ENCODE measurements around the gene KCTD13. TPM values are rescaled to one million over a fixed set of nuclear protein-coding genes. Genes with fewer than 3 reads are reported as not detected.

Gene KCTD13
- total RNA-seq, 4 donors from 2014 or later = 14.4 to 25.7 (median 18.8) TPM

GRCh38 chr16:29915590-29916247, 10.3 kb downstream of the KCTD13 start:
- H3K36me3 ChIP-seq = peaks cover 10 to 63% (median 42%) of the 10 kb centered on the region in 4 donors
- WGBS = 84% methylated on average over 6 of the region's 6 CpGs
- H3K27ac ChIP-seq (replicated peaks in 1 of 4) = no peak overlapping the region
- H3K4me1 ChIP-seq = no peaks in the 10 kb centered on the region
- H3K4me3 ChIP-seq = no peak overlapping the region
- H3K27me3 ChIP-seq = no peaks in the 10 kb centered on the region
- no peaks in the 10 kb centered on the region for H3K9me3 ChIP-seq
- TF ChIP-seq EP300 (IDR thresholded peaks at IDR 0.05) (no peak), POLR2AphosphoS5 (IDR thresholded peaks at IDR 0.05) (no peak), POLR2A (IDR thresholded peaks at IDR 0.05; ENCODE audit: low read depth) (no peak), CTCF (IDR thresholded peaks at IDR 0.05) (no peak)
- intact Hi-C loops (cut with DNase I) = no loop called here
- no peak for DNase-seq (ENCODE audit: extremely low spot score)

GRCh38 chr16:29913514-29913913, 12.5 kb downstream of the KCTD13 start:
- Histone ChIP-seq H3K27me3 (no peaks in the 10 kb centered on the region), H3K36me3 (peaks cover 3 to 42% (median 23%) of the 10 kb centered on the region in 4 donors), H3K4me3 (no peak overlapping the region), H3K4me1 (no peaks in the 10 kb centered on the region), H3K9me3 (no peaks in the 10 kb centered on the region), H3K27ac (replicated peaks in 1 of 4) (no peak overlapping the region)
- intact Hi-C loops (cut with DNase I) = no loop called here
- WGBS = 100% methylated on average over 8 of the region's 8 CpGs
- no peak for DNase-seq (ENCODE audit: extremely low spot score)
- no peak for TF ChIP-seq POLR2A (IDR thresholded peaks at IDR 0.05; ENCODE audit: low read depth)
- no peak for TF ChIP-seq POLR2AphosphoS5 (IDR thresholded peaks at IDR 0.05)
- TF ChIP-seq CTCF (IDR thresholded peaks at IDR 0.05) = no peak
- no peak for TF ChIP-seq EP300 (IDR thresholded peaks at IDR 0.05)

- H3K4me1 ChIP-seq = no peaks in the 10 kb centered on the region
- 68% methylated on average over 9 of the region's 11 CpGs for WGBS
- H3K27ac ChIP-seq (replicated peaks in 1 of 4) = no peak overlapping the region
- H3K36me3 ChIP-seq = peaks cover 0 to 34% (median 15%) of the 10 kb centered on the region in 4 donors
- H3K4me3 ChIP-seq = no peak overlapping the region
- intact Hi-C loops (cut with DNase I) = no loop called here
- TF ChIP-seq CTCF (IDR thresholded peaks at IDR 0.05) (no peak), POLR2A (IDR thresholded peaks at IDR 0.05; ENCODE audit: low read depth) (no peak), EP300 (IDR thresholded peaks at IDR 0.05) (no peak), POLR2AphosphoS5 (IDR thresholded peaks at IDR 0.05) (no peak)
- no peaks in the 10 kb centered on the region for H3K9me3 ChIP-seq
- no peak for DNase-seq (ENCODE audit: extremely low spot score)
- no peaks in the 10 kb centered on the region for H3K27me3 ChIP-seq
Observed at GRCh38 chr16:29912087-29912486, 13.9 kb downstream of the KCTD13 start.

GRCh38 chr16:29911676-29912010, 14.4 kb downstream of the KCTD13 start:
- no peak for DNase-seq (ENCODE audit: extremely low spot score)
- intact Hi-C loops (cut with DNase I) = no loop called here
- no peaks in the 10 kb centered on the region for H3K4me1 ChIP-seq
- WGBS = 87% methylated on average over 15 of the region's 15 CpGs
- H3K27ac ChIP-seq (replicated peaks in 1 of 4) = no peak overlapping the region
- H3K4me3 ChIP-seq = no peak overlapping the region
- peaks cover 0 to 31% (median 17%) of the 10 kb centered on the region in 4 donors for H3K36me3 ChIP-seq
- H3K27me3 ChIP-seq = no peaks in the 10 kb centered on the region
- no peaks in the 10 kb centered on the region for H3K9me3 ChIP-seq
- TF ChIP-seq POLR2A (IDR thresholded peaks at IDR 0.05; ENCODE audit: low read depth) = no peak
- TF ChIP-seq CTCF (IDR thresholded peaks at IDR 0.05) = no peak
- no peak for TF ChIP-seq EP300 (IDR thresholded peaks at IDR 0.05)
- no peak for TF ChIP-seq POLR2AphosphoS5 (IDR thresholded peaks at IDR 0.05)
